HEK293 (cell line): ENCODE data around the gene ATF6.

ENCODE experiments used
- BCL11A ChIP-seq: fragments of 450-650 bp; formaldehyde crosslinking; IDR thresholded peaks from 2 replicates; pipeline ENCODE4 v1.5.1; 2016; ENCODE audit warnings: low read depth, missing biosample characterization, missing genetic modification characterization
- BCL6B ChIP-seq: fragments of 450-650 bp; formaldehyde crosslinking; IDR thresholded peaks from 2 replicates; pipeline ENCODE4 v1.5.1; 2017; ENCODE audit warnings: missing biosample characterization, missing genetic modification characterization
- GFI1B ChIP-seq: fragments of 450-650 bp; formaldehyde crosslinking; IDR thresholded peaks from 2 replicates; pipeline ENCODE4 v1.5.1; 2016; ENCODE audit warnings: missing biosample characterization, missing genetic modification characterization
- KLF10 ChIP-seq: fragments of 450-650 bp; IDR thresholded peaks from 2 replicates; pipeline ENCODE4 v1.5.1; 2018; ENCODE audit warnings: missing biosample characterization, mild to moderate bottlenecking, missing genetic modification characterization
- KLF9 ChIP-seq: fragments of 450-650 bp; formaldehyde crosslinking; IDR thresholded peaks from 2 replicates; pipeline ENCODE4 v1.5.1; 2016; ENCODE audit warnings: missing biosample characterization, missing genetic modification characterization, low read depth
- PRDM2 ChIP-seq: fragments of 450-650 bp; formaldehyde crosslinking; IDR thresholded peaks from 2 replicates; pipeline ENCODE4 v1.5.1; 2016; ENCODE audit warnings: missing biosample characterization, missing genetic modification characterization, borderline replicate concordance
- REST ChIP-seq: fragments of 450-650 bp; formaldehyde crosslinking; IDR thresholded peaks from 2 replicates; pipeline ENCODE4 v1.5.1; 2016; ENCODE audit warnings: missing biosample characterization, missing genetic modification characterization
- ZNF112 ChIP-seq: fragments of 450-650 bp; formaldehyde crosslinking; IDR thresholded peaks from 2 replicates; pipeline ENCODE4 v1.5.0; 2017; ENCODE audit warnings: missing biosample characterization, missing genetic modification characterization
- ZNF157 ChIP-seq: fragments of 450-650 bp; formaldehyde crosslinking; IDR thresholded peaks from 2 replicates; pipeline ENCODE4 v1.5.1; 2016; ENCODE audit warnings: missing biosample characterization, missing genetic modification characterization
- ZNF184 ChIP-seq: fragments of 450-650 bp; IDR thresholded peaks from 2 replicates; pipeline ENCODE4 v1.5.1; 2018; ENCODE audit warnings: missing biosample characterization, mild to moderate bottlenecking, missing genetic modification characterization
- ZNF2 ChIP-seq: fragments of 450-650 bp; formaldehyde crosslinking; IDR thresholded peaks from 2 replicates; pipeline ENCODE4 v1.5.1; 2016; ENCODE audit warnings: missing biosample characterization, missing genetic modification characterization
- ZNF202 ChIP-seq: fragments of 450-650 bp; formaldehyde crosslinking; IDR thresholded peaks from 2 replicates; pipeline ENCODE4 v1.5.1; 2016; ENCODE audit warnings: missing biosample characterization, missing genetic modification characterization, borderline replicate concordance
- ZNF211 ChIP-seq: fragments of 450-650 bp; formaldehyde crosslinking; IDR thresholded peaks from 2 replicates; pipeline ENCODE4 v1.5.1; 2016; ENCODE audit warnings: low read depth, missing biosample characterization, missing genetic modification characterization
- ZNF366 ChIP-seq: fragments of 450-650 bp; formaldehyde crosslinking; conservative IDR thresholded peaks from 2 replicates; pipeline ENCODE4 v1.5.1; 2016; ENCODE audit warnings: missing biosample characterization, missing genetic modification characterization
- ZNF416 ChIP-seq: fragments of 450-650 bp; formaldehyde crosslinking; IDR thresholded peaks from 2 replicates; pipeline ENCODE4 v1.5.1; 2016; ENCODE audit warnings: missing biosample characterization, missing genetic modification characterization
- ZNF449 ChIP-seq: fragments of 450-650 bp; formaldehyde crosslinking; IDR thresholded peaks from 2 replicates; pipeline ENCODE4 v1.5.1; 2017; ENCODE audit warnings: missing biosample characterization, mild to moderate bottlenecking, missing genetic modification characterization, moderate library complexity
- ZNF513 ChIP-seq: fragments of 450-650 bp; IDR thresholded peaks from 2 replicates; pipeline ENCODE4 v1.5.1; 2018; ENCODE audit warnings: missing biosample characterization, missing genetic modification characterization
- ZNF544 ChIP-seq: fragments of 450-650 bp; formaldehyde crosslinking; IDR thresholded peaks from 2 replicates; pipeline ENCODE4 v1.5.0; 2017; ENCODE audit warnings: missing biosample characterization, missing genetic modification characterization
- ZNF549 ChIP-seq: fragments of 450-650 bp; IDR thresholded peaks from 2 replicates; pipeline ENCODE4 v1.5.1; 2018; ENCODE audit warnings: missing biosample characterization, missing genetic modification characterization, mild to moderate bottlenecking, inconsistent platforms, moderate library complexity
- ZNF555 ChIP-seq: fragments of 450-650 bp; formaldehyde crosslinking; conservative IDR thresholded peaks from 2 replicates; pipeline ENCODE4 v1.5.1; 2017; ENCODE audit warnings: missing biosample characterization, mild to moderate bottlenecking, missing genetic modification characterization, inconsistent platforms
- ZNF580 ChIP-seq: fragments of 450-650 bp; formaldehyde crosslinking; IDR thresholded peaks from 2 replicates; pipeline ENCODE4 v1.5.1; 2016; ENCODE audit warnings: missing biosample characterization, missing genetic modification characterization
- ZNF600 ChIP-seq: fragments of 450-650 bp; formaldehyde crosslinking; IDR thresholded peaks from 2 replicates; pipeline ENCODE4 v1.5.1; 2016; ENCODE audit warnings: missing biosample characterization, missing genetic modification characterization
- ZNF610 ChIP-seq: fragments of 450-650 bp; formaldehyde crosslinking; IDR thresholded peaks from 2 replicates; pipeline ENCODE4 v1.5.1; 2016; ENCODE audit warnings: missing biosample characterization, missing genetic modification characterization, borderline replicate concordance
- ZNF624 ChIP-seq: fragments of 450-650 bp; formaldehyde crosslinking; IDR thresholded peaks from 2 replicates; pipeline ENCODE4 v1.5.1; 2017; ENCODE audit warnings: missing biosample characterization, missing genetic modification characterization
- ZNF701 ChIP-seq: fragments of 450-650 bp; formaldehyde crosslinking; IDR thresholded peaks from 2 replicates; pipeline ENCODE4 v1.5.1; 2016; ENCODE audit warnings: missing biosample characterization, missing genetic modification characterization

The ATF6 gene

GRCh38 chr1:161726473-161727255 lies 39.5 kb upstream of the ATF6 start (continued):
- TF ChIP-seq PRDM2 (no peak), ZNF600 (peak; percentile 72; the same call in 1 of the 2 replicates), ZNF2 (peak; percentile 74), ZNF366 (tag by site-specific recombination) (no peak), BCL6B (tag by site-specific recombination) (no peak), ZNF184 (tag by site-specific recombination) (no peak), ZNF580 (tag by site-specific recombination) (no peak), ZNF112 (tag by site-specific recombination) (no peak), ZNF610 (tag by site-specific recombination) (peak; percentile 29; the same call in 1 of the 2 replicates), ZNF624 (no peak), ZNF211 (tag by site-specific recombination) (no peak), ZNF701 (tag by site-specific recombination) (no peak), ZNF416 (tag by site-specific recombination) (no peak), ZNF157 (tag by site-specific recombination) (no peak), ZNF555 (tag by site-specific recombination) (no peak), GFI1B (no peak), ZNF544 (tag by site-specific recombination) (no peak), ZNF549 (no peak), REST (tag by site-specific recombination) (peak; percentile 89), ZNF202 (tag by site-specific recombination) (no peak), KLF10 (tag by site-specific recombination) (no peak), BCL11A (tag by site-specific recombination) (no peak), KLF9 (peak; percentile 65; the same call in 1 of the 2 replicates), ZNF513 (no peak), ZNF449 (tag by site-specific recombination) (0 out of 2 replicates have a peak, but pooled peaks have one; percentile 10)
